CD4-positive, alpha-beta T cell treated with Interleukin-10 for 1 hour (primary cell): Measurements from ENCODE around the gene KNSTRN.

Source experiments
- DNase-seq: peaks from one replicate; pipeline ENCODE4 v3.0.0-alpha.2; 2020

The KNSTRN gene

DNA sequence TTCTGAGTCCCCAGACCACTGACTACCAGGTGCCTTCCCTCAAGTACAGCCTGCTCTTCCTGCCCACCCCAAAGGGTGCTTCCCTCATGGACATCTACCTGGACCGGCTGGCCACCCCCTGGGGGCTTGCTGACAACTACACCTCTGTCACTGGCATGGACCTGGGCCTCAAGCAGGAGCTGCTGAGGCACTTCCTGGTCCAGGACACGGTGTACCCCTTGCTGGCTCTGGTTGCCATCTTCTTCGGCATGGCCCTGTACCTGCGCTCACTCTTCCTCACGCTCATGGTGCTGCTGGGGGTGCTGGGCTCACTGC is 15.2 kb upstream of the KNSTRN start:
- DNase-seq: no peak

DNA sequence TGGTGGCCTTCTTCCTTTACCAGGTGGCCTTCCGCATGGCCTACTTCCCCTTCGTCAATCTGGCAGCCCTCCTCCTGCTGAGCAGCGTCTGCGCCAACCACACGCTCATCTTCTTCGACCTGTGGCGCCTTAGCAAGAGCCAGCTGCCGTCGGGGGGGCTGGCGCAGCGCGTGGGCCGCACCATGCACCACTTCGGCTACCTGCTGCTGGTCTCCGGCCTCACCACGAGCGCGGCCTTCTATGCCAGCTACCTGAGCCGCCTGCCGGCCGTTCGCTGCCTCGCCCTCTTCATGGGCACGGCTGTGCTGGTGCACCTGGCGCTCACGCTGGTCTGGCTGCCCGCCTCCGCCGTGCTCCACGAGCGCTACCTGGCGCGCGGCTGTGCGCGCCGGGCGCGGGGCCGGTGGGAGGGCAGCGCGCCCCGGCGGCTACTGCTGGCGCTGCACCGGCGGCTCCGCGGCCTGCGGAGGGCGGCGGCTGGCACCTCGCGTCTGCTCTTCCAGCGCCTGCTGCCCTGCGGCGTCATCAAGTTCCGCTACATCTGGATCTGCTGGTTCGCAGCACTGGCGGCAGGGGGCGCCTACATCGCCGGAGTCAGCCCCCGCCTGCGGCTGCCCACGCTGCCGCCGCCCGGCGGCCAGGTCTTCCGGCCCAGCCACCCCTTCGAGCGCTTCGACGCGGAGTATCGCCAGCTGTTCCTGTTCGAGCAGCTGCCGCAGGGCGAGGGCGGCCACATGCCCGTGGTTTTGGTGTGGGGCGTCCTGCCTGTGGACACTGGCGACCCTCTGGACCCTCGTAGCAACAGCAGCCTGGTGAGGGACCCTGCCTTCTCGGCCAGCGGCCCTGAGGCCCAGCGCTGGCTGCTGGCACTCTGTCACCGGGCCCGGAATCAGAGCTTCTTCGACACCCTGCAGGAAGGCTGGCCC is 14.6 kb upstream of the KNSTRN start:
- peak; percentile 93 for DNase-seq

DNA sequence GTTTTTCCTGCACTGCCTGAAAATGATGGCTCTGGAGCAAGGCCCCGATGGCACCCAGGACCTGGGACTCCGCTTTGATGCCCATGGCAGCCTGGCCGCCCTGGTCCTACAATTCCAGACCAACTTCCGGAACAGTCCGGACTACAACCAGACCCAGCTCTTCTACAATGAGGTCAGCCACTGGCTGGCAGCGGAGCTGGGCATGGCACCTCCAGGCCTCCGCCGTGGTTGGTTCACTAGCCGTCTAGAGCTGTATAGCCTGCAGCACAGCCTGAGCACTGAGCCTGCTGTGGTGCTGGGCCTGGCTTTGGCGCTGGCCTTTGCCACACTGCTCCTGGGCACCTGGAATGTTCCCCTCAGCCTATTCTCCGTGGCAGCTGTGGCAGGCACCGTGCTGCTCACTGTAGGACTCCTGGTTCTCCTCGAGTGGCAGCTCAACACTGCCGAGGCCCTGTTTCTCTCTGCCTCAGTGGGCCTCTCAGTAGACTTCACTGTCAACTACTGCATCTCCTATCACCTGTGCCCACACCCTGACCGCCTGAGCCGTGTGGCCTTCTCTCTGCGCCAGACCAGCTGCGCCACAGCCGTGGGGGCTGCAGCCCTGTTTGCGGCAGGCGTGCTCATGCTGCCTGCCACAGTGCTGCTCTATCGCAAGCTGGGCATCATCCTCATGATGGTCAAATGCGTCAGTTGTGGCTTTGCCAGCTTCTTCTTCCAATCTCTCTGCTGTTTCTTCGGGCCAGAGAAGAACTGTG is 13.6 kb upstream of the KNSTRN start:
- no peak for DNase-seq

DNA sequence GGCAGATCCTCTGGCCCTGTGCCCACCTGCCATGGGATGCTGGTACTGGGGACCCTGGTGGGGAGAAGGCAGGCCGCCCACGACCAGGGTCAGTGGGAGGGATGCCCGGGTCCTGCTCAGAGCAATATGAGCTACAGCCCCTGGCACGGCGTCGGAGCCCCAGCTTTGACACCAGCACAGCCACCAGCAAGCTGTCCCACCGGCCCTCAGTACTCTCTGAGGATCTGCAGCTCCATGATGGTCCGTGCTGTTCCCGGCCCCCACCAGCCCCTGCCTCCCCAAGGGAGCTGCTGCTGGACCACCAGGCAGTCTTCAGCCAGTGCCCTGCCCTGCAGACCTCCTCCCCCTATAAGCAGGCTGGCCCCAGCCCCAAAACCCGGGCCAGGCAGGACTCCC is 13.0 kb upstream of the KNSTRN start:
- no peak for DNase-seq

DNA sequence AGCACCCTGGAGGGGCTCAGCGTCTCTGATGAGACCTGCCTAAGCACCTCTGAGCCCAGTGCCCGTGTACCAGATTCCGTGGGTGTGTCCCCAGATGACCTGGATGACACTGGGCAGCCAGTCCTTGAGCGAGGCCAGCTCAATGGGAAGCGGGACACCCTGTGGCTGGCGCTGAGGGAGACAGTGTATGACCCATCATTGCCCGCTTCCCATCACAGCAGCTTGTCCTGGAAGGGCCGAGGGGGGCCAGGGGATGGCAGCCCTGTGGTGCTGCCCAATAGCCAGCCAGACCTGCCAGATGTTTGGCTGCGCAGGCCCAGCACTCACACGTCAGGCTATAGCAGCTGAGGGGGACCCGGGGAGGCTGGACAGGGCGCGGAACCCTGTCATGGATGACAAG is 12.6 kb upstream of the KNSTRN start:
- DNase-seq: no peak

DNA sequence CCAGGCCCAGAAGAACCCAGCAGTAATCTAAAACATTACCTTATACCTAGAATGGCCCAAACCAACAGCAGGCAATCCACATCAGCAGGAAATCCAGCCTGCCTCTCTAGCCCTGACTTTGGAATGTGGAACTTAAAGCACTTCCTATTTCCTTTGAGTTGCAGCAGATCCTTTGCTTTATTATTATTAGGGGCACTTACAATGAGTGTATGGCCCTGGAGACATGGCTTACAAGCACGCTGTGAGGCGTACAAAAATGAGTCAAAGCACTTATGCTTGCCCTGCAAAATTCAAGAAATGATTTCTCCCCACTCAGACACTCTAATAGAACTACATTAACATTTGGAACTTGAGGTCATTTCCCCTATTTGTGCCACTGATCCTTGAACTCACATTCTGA is 9.5 kb upstream of the KNSTRN start:
- no peak for DNase-seq

DNA sequence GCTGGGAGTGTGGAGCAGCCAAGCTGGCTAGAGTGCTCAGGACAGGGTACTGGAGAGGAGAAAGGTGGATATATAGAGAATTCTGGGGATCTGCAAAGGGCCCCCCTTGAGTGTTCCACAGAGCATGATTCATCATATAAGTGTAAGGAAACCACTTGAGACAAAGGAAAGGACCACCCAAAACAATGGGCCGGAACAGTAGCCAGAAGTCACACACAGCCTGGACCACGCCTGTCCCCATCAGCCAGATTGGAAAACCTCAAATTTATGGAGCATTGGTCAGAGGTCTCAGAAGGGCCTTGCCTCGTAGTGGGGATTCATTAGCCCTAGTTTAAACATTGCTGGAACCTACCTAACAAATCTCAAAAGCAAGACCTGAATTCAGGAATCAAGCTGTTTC is 4.9 kb upstream of the KNSTRN start:
- no peak for DNase-seq

DNA sequence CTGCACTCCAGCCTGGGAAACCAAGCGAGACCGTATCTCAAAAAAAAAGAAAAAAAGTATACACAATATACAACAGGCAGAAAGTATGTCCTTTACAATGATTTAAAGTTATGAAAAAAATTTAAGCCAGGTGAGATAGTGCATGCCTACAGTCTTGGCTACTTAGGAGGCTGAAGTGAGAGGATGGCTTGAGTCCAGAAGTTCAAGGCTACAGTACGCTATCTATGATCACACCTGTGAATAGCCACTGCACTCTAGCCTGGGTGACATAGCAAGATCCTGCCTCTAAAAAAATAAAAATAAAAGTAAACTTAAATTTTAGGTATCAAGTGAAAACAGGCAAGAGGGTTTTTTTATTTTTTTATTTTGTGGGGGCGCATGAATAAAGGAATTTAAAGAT is 3.1 kb upstream of the KNSTRN start:
- DNase-seq: no peak

DNA sequence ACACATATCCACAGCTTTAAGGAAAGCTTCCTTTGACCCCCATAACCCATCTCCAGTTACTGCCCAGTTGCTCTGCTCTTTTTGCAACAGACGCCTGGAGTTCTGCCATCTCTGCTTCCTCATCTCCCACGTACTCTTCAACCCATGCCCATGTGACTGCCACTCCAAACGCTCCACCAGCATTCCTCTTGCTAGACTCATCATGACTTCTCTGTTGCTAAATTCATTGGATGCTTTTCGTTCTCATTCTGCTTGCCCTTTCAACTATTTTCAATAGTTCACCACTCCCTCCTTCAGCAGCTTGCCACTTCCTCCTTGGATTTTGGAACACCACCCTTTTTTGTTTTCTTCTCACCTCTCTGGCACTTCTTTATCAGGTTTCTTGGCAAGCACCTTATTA is 2.7 kb upstream of the KNSTRN start:
- no peak for DNase-seq

DNA sequence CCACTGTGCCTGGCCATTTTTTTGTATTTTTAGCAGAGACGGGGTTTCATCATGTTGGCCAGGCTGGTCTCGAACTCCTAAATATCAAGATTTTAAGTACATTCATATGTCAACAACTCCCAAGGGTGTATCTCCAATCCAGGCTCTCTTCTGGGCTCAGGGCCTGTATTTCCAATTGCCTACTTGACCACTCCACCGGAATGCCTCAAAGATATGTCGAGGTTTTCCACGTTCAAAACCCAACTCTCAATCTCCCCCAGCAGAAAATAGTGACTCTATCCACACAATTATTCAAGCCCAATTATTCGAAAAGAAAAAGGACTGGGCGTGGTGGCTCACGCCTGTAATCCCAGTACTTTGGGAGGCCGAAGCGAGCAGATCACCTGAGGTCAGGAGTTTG is 1.9 kb upstream of the KNSTRN start:
- DNase-seq: no peak

DNA sequence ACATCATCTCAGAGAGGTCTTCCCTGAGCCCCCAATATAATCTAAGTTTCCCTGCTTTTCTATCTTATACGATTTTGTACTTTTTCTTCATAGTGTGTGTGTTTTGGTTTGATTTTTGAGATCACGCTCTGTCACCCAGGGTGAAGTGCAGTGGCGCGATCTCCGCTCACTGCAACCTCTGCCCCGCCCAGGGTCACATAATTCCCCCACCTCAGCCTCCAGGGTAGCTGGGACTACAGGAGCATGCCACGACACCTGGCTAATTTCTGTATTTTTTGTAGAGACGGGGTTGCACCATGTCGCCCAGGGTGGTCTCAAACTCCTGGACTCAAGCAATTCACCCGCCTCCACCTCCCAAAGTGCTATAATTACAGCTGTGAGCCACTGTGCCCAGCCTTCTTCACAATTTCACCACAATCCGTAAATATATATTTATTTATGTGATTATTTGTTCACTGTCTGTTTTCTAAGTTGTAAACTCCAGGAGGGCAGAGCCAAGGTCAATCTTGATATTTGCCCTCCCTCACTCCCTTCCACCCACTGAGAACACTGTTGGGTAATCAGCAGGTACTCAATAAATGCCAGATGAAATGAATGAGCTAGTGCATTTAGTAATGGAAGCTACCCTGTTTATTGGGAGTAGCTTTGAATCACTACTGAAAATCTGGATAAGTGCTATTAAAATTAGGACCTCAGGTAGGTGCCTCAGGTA is 547 bp upstream of the KNSTRN start:
- DNase-seq: no peak

DNA sequence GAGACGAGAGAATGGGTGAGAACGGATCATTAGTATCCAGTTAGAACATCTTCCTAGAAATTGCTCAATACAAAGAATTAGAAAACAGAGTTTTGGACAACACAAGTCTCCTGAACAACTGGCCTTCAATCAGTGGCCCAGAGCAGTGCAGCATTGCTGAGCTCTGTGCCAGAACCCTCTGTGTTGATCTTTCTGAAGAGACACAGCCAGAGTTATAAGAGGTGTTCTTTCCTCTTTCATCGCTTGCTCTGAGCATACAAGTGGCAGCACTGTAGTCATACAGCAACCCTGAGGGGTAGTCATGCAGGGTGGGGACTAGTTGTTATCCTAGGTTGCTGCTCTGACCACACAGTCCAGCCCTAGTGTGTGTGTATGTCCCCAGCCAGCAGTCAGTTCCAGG is 4.0 kb downstream of the KNSTRN start:
- no peak for DNase-seq

DNA sequence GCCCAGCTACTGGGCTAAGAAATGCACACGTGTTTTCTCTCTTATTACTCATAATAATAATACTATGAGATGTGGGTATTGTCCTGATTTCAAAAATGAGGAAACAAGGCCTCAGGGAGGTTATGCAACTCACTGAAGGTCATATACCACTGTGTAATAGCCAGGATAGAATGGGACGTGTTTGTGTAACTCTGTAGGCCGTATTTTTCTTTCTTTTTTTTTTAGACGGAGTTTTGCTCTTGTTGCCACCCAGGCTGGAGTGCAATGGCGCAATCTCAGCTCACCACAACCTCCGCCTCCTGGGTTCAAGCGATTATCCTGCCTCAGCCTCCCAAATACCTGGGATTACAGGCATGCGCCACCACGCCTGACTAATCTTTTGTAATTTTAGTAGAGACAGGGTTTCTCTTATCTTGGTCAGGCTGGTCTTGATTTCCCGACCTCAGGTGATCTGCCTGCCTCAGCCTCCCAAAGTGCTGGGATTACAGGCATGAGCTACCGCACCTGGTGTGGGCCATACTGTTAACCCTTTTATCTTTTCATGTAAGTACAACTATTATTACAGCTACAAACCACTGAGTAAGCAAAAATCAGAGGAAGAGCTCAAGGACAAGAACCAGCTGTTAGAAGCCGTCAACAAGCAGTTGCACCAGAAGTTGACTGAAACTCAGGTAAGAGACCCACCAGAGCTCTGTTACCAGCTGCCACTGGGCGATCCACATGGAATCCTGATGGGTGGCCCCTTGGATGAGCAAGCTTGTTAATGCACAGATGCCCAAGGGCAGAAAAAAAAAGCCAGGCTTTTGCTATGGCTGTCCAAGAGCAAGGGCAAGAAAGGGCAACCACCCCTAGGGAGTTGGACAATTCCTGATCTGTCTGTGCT is 6.7 kb downstream of the KNSTRN start:
- DNase-seq: no peak

DNA sequence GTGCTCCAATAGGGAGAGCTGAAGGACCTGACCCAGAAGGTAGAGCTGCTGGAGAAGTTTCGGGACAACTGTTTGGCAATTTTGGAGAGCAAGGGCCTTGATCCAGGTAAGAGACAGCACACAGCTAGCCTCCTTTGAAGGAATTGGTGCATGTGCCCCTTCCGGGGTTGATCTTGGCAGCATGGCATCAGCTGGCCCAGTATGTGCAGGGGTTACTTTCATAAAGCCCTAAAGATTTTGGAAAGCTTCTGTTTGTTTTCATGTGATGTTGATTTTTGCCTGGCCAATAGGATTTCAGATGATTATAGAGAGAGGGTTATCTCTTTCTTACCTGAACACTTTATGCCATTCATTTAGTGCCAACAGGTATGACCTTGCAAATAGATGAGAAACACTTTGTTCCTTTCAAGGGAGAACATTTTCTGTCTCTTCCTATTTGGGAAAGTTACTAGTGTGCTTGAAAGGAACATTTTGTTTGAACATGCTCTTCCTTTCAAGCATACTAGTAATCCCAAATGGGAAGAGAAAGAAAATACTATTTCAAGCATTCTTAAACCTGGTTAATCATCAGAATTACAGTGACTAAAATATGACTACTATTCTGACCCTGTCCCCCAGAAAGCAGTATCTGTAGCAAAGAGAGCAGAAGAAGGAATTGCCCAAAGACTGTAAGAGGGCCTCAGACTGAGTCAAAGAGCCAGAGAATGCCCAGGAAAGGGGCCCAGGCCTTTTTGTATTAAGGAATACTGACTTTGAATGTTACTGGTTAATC is 7.5 kb downstream of the KNSTRN start:
- DNase-seq: no peak

DNA sequence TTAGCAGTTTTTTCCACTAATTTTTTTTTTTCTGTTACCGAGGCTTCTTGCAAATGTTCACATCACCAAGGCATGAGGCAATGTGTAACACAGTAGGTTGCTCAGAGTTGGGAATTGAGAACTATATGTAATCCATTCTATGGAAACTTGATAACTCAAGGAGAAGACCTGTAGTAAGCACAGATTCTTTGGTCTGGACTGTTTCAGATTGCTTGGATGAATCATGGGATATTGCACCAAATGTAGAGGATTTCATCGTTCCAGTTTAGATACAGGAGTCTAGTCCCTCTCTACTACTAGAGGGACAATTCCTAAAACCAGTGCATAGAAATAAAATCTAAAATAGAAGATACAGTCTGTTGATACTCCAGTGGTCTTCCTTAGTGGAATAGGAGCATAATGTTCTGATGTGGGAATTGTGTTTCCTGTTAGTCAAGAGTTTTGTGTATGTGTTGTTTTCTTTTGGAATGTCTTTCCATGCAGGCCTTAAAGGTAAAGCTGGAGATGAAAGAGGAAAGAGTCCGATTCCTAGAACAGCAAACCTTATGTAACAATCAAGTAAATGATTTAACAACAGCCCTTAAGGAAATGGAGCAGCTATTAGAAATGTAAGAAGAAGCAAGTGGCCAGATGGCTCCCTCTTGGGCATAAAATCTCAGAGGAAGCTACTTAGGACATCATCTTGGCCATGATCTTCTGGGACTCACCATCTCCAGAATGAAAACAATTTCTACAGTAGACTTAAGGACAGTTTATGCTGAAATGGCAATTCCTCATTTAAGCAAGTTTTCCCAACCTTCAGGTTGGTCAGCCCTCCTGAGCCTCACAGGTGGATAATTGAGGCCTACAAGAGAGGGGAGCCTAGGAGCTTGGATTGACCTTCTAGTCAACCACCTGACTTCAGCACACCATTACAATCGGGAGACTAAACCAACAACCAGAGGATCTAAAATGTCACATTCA is 10.7 kb downstream of the KNSTRN start:
- DNase-seq: no peak

DNA sequence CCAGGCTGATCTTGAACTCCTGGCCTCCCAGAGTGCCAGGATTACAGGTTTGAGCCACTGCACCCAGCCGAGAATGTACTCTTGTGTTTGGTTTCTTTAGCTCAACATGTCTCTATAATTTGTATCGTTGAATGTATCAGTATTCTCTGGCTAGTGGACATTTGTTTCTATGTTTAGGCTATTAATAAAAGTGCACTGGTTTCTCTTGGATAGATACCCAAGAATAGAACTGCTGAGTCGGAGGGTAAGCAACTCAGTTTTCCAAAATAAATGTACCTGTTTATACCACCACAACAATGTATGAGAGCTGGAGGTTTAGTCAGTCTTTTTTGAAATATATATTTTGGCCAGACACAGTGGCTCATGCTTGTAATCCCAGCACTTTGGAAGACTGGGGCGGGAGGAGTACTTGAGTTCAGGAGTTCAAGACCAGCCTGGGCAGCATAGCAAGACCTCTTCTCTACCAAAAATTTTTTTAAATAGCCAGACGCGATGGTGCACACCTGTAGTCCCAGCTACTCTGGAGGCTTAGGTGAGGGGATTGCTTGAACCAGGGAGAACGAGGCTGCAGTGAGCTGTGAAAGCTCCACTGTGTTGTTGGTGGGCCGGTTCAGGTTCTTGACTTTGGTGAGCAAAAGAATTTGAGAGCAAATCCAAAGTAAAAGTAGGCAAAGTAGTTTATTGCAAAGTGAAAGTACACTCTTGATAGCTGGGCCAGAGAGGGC is 15.3 kb downstream of the KNSTRN start:
- DNase-seq: no peak

DNA sequence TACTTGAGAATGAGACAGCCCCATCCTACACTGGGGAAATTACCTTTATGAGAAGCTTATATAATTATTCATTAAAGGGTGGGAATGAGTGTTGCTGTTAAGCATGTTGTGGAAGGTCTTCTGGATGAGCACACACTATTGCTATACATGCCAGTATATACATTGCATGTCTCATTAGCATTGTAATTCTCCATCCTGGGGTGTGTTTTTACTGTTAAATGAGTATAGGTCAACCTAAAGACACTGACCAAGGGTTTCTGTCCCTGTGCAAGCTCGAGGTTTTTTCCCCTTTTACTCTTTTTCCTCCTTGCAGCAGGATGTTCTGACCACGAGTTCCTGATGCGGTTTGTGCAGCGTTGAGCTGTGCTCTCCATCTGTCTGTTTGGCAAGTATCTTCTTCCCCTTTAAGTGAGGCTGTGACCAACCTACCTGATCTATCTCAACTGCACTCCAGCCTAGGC is 15.9 kb downstream of the KNSTRN start:
- DNase-seq: peak; percentile 20

DNA sequence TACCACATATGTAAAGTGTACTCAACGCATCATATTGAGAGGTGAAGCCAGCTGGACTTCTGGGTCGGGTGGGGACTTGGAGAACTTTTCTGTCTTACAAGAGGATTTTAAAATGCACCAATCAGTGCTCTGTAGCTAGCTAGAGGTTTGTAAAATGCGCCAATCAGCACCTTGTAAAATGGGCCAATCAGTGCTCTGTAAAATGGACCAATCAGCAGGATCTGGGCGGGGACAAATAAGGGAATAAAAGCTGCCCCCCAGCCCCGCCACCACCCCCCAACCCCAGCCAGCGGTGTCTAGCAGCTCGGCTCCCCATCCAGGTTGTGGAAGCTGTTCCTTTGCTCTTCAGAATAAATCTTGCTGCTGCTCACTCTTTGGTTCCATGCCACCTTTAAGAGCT is 16.8 kb downstream of the KNSTRN start:
- DNase-seq: no peak

DNA sequence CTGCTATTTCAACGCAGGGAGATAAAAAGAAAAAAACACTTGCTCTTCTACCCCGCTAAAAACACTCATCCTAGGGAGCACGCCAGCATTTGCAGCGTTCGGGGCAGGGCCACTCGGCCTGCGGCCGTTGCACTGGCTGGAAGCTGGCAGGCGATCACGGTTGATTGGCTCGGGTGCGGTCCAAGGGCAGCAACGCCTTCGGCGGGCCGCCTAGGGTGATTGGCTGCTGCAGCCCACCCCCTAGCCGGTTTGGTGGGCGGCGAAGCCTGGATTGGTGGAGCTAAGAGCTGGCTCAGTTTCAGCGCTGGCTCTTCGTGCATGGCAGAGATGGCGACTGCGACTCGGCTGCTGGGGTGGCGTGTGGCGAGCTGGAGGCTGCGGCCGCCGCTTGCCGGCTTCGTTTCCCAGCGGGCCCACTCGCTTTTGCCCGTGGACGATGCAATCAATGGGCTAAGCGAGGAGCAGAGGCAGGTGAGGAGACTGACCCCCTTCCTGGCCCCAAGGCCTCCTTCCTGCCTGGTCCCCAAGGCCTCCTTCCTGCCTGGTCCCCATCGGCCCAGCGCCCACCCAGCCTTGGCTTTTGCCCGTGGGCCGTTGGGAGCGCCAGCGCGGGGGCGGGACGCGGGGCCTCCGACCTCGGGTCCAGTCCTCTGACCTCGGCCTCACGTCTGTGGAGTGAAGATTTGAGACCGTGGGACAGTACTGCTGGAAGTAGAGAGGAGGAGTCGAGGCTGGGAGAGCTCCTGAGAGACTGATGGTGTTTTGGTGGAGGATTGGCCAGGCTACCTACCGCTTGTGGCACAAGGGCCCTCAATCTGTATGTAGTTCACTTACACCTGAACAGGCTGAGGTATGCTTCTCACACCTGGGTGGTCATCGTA is 23.2 kb downstream of the KNSTRN start, which contains the start of gene IVD:
Gene IVD, plus strand, starts transcription at position 295 of the 881 bp plus-strand sequence. Its CDS starts 33 bp downstream, at position 328.
- DNase-seq: peak; percentile 89
